Measurements from ENCODE around the gene PTPRN2. TPM values are rescaled to one million over a fixed set of nuclear protein-coding genes. Genes with fewer than 3 reads are reported as not detected.

The PTPRN2 gene
- total RNA-seq, 1 experiment from 2014 or later, result 1.2 TPM

GRCh38 chr7:157892751-157893523, 694.7 kb downstream of the PTPRN2 start:
- Histone ChIP-seq H3K36me3 (no peaks in the 10 kb centered on the region), H3K27me3 (replicated peaks) (no peaks in the 10 kb centered on the region), H3K27ac (no peak overlapping the region), H3K4me3 (no peak overlapping the region), H3K9me3 (replicated peaks) (peaks cover 3% of the 10 kb centered on the region; the same call in 1 of the 2 replicates), H3K4me1 (replicated peaks) (no peaks in the 10 kb centered on the region)
- no peak for DNase-seq (ENCODE audit: low read depth in 1 of 2, low spot score in 2 of 2)

GRCh38 chr7:157890921-157891401, 696.7 kb downstream of the PTPRN2 start:
- Histone ChIP-seq H3K36me3 (no peaks in the 10 kb centered on the region), H3K4me3 (no peak overlapping the region), H3K27me3 (replicated peaks) (no peaks in the 10 kb centered on the region), H3K4me1 (replicated peaks) (no peaks in the 10 kb centered on the region), H3K9me3 (replicated peaks) (0 out of 2 replicates have a peak, but pooled peaks cover 6% of the 10 kb centered on the region), H3K27ac (no peak overlapping the region)
- no peak for DNase-seq (ENCODE audit: low read depth in 1 of 2, low spot score in 2 of 2)

DNA sequence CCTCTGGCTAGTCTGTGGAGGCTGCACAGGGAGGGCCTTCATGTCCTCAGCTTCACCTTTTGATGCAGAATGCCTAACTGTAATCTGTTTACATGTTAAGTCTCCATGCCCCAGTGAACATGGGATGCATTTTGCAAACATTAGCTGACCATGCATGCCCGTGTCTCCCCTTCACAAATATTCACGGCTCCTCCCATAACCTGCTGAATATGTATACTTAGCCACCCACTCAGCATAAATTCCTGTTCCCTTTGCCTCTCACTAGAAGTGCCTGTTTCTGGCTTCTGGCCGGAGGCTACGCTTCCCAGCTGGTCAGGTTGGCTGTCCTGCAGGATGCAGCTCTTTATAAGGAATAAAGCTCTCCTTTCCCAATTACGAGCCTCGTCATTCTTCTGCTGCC, 698.1 kb downstream of the PTPRN2 start:
- no peaks in the 10 kb centered on the region for H3K36me3 ChIP-seq
- H3K4me1 ChIP-seq (replicated peaks), result no peaks in the 10 kb centered on the region
- H3K27me3 ChIP-seq (replicated peaks), result no peaks in the 10 kb centered on the region
- H3K4me3 ChIP-seq, result no peak overlapping the region
- peaks cover 6% of the 10 kb centered on the region; the same call in 1 of the 2 replicates for H3K9me3 ChIP-seq (replicated peaks)
- no peak for DNase-seq (ENCODE audit: low read depth in 1 of 2, low spot score in 2 of 2)
- no peak overlapping the region for H3K27ac ChIP-seq

- H3K4me3 ChIP-seq, result no peak overlapping the region
Measured at GRCh38 chr7:157888579-157888978, 699.0 kb downstream of the PTPRN2 start.

GRCh38 chr7:157887400-157887799, 700.2 kb downstream of the PTPRN2 start:
- Histone ChIP-seq H3K27ac (no peak overlapping the region), H3K4me3 (no peak overlapping the region), H3K4me1 (replicated peaks) (no peaks in the 10 kb centered on the region), H3K36me3 (no peaks in the 10 kb centered on the region), H3K9me3 (replicated peaks) (peaks cover 3% of the 10 kb centered on the region; the same call in 1 of the 2 replicates), H3K27me3 (replicated peaks) (no peaks in the 10 kb centered on the region)
- DNase-seq (ENCODE audit: low read depth in 1 of 2, low spot score in 2 of 2), result no peak

More at GRCh38 chr7:157888579-157888978, 699.0 kb downstream of the PTPRN2 start:
- Histone ChIP-seq H3K9me3 (replicated peaks) (peaks cover 6% of the 10 kb centered on the region; the same call in 1 of the 2 replicates), H3K4me1 (replicated peaks) (no peaks in the 10 kb centered on the region), H3K27ac (no peak overlapping the region), H3K27me3 (replicated peaks) (no peaks in the 10 kb centered on the region), H3K36me3 (no peaks in the 10 kb centered on the region)
- no peak for DNase-seq (ENCODE audit: low read depth in 1 of 2, low spot score in 2 of 2)

DNA sequence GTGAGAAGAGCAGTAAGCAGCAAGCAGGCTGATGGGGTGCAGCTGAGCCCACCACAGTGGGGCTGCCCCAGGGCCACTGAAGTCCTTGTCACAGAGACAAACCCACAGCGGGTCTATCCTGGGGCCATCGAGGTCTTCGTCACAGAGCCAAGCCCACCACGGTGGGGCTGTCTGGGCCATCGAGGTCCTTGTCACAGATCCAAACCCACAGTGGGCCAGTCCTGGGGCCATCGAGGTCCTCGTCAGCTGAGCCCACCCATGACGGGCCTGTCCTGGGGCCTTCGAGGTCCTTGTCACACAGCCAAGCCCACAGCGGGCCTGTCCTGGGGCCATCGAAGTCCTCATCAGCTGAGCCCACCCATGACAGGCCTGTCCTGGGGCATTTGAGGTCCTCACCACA, 700.9 kb downstream of the PTPRN2 start:
- Histone ChIP-seq H3K36me3 (no peaks in the 10 kb centered on the region), H3K9me3 (replicated peaks) (peaks cover 3% of the 10 kb centered on the region; the same call in 1 of the 2 replicates), H3K27me3 (replicated peaks) (no peaks in the 10 kb centered on the region)

GRCh38 chr7:157886266-157886665, 701.4 kb downstream of the PTPRN2 start:
- H3K27me3 ChIP-seq (replicated peaks), result no peaks in the 10 kb centered on the region
- H3K36me3 ChIP-seq, result no peaks in the 10 kb centered on the region
- DNase-seq (ENCODE audit: low read depth in 1 of 2, low spot score in 2 of 2), result no peak
- no peaks in the 10 kb centered on the region for H3K4me1 ChIP-seq (replicated peaks)
- H3K4me3 ChIP-seq, result no peak overlapping the region
- H3K27ac ChIP-seq, result no peak overlapping the region
- peaks cover 3% of the 10 kb centered on the region; the same call in 1 of the 2 replicates for H3K9me3 ChIP-seq (replicated peaks)

More for the DNA sequence above, 700.9 kb downstream of the PTPRN2 start:
- Histone ChIP-seq H3K27ac (no peak overlapping the region), H3K4me3 (no peak overlapping the region), H3K4me1 (replicated peaks) (no peaks in the 10 kb centered on the region)
- no peak for DNase-seq (ENCODE audit: low read depth in 1 of 2, low spot score in 2 of 2)

DNA sequence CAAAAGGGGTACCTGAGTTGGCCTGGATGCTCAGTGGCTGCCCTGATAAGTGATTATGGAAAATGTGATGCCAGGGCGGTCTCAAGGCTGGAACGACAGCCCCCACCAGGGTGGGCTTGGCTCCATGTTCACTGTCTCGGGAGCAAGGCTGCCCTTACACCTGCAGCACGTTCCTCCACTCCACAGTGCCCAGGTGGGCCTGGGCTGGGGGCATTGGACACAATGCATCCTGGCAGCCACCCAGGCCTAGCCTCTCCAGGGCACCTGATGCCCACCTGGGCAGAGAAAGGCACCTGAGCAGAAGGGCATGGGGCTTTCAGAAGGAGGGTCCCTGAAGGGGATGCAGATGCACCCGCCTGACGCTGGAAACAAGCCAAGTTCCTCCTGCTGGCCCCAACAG, 702.5 kb downstream of the PTPRN2 start:
- no peak overlapping the region for H3K27ac ChIP-seq
- H3K36me3 ChIP-seq, result no peaks in the 10 kb centered on the region
- DNase-seq (ENCODE audit: low read depth in 1 of 2, low spot score in 2 of 2), result no peak
- no peaks in the 10 kb centered on the region for H3K4me1 ChIP-seq (replicated peaks)
- no peak overlapping the region for H3K4me3 ChIP-seq
- H3K9me3 ChIP-seq (replicated peaks), result peaks cover 3% of the 10 kb centered on the region; the same call in 1 of the 2 replicates
- no peaks in the 10 kb centered on the region for H3K27me3 ChIP-seq (replicated peaks)

DNA sequence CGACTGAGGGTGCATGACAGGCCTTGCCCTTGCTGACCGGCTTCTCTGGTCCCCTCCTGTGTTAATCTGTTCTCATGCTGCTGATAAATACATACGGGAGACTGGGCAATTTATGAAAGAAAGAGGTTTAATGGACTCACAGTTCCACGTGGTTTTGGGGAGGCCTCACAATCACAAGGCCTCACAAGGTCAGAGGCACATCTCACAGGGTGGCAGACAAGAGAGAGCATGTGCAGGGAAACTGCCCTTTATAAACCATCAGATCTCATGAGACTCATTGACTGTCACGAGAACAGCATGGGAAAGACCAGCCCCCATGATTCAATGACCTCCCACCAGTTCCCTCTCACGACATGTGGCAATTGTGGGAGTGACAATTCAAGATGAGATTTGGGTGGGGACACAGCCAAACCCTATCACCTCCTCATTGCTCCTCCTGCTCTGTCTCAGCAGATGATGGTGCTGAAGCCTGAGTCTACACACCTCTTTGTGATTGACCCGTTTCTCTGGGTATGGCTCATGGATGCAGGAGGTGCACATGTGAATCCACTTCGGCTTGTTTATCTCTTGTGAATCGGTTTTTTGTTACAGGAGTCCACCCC, 703.1 kb downstream of the PTPRN2 start:
- DNase-seq (ENCODE audit: low read depth in 1 of 2, low spot score in 2 of 2), result no peak
- no peaks in the 10 kb centered on the region for H3K36me3 ChIP-seq
- no peak overlapping the region for H3K4me3 ChIP-seq
- H3K27me3 ChIP-seq (replicated peaks), result no peaks in the 10 kb centered on the region
- no peak overlapping the region for H3K27ac ChIP-seq
- H3K4me1 ChIP-seq (replicated peaks), result no peaks in the 10 kb centered on the region
- peaks cover 3% of the 10 kb centered on the region; the same call in 1 of the 2 replicates for H3K9me3 ChIP-seq (replicated peaks)

DNA sequence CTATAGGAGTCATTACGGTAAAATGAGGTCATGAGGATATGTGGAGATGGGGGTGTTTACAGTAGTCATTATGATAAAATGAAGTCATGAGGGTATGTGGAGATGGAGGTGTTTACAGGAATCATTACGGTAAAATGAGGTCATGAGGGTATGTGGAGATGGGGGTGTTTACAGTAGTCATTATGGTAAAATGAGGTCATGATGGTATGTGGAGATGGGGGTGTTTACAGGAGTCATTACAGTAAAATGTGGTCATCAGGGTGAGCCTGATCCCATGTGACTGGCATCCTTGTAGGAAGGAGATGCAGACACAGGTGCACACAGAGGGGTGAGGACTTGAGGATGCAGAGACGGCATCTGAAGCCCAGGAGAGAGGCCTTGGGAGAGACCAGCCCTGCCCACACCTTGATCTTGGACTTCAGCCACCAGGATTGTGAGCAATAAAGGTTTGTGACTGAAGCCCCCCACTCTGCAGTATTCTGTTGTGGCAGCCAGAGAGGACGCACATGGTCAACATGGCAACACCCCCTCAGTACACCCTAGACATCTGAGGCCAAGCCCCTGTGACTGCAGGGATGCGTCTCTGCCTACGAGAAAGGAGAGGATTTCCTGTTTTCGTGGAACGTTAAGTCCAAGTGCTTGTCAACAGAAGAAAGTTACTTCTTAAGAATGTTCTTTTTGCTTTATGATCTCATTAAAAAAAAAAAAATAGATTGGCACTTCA, 706.4 kb downstream of the PTPRN2 start:
- no peaks in the 10 kb centered on the region for H3K4me1 ChIP-seq (replicated peaks)
- DNase-seq (ENCODE audit: low read depth in 1 of 2, low spot score in 2 of 2), result no peak
- H3K9me3 ChIP-seq (replicated peaks), result peaks cover 2% of the 10 kb centered on the region; the same call in 1 of the 2 replicates
- no peaks in the 10 kb centered on the region for H3K27me3 ChIP-seq (replicated peaks)
- no peak overlapping the region for H3K4me3 ChIP-seq
- no peaks in the 10 kb centered on the region for H3K36me3 ChIP-seq
- no peak overlapping the region for H3K27ac ChIP-seq

DNA sequence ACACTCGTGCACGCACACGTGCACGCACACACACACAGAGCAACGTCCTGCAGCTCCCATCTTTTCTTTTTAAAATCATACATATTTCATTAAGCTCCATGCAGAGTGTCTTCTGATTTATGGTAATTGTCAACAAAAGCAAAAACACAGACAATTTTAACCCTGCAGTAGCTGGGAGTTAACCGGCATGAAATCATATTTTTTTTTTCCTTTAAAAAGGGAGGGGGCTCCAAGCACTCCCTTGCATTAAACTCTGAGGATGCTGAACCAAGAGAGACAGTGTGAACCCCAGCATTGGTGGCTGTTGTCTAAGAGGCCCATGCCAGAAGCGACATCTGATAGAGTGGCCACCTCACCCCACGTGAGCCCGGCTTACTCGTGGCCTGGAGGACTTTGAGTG, 708.2 kb downstream of the PTPRN2 start:
- H3K27me3 ChIP-seq (replicated peaks), result no peaks in the 10 kb centered on the region
- H3K4me3 ChIP-seq, result no peak overlapping the region
- no peaks in the 10 kb centered on the region for H3K4me1 ChIP-seq (replicated peaks)
- no peak overlapping the region for H3K27ac ChIP-seq
- peaks cover 11% of the 10 kb centered on the region; the same call in 1 of the 2 replicates for H3K9me3 ChIP-seq (replicated peaks)
- DNase-seq (ENCODE audit: low read depth in 1 of 2, low spot score in 2 of 2), result no peak
- H3K36me3 ChIP-seq, result no peaks in the 10 kb centered on the region

GRCh38 chr7:157877298-157878090, 710.1 kb downstream of the PTPRN2 start:
- H3K4me1 ChIP-seq (replicated peaks), result no peaks in the 10 kb centered on the region
- DNase-seq (ENCODE audit: low read depth in 1 of 2, low spot score in 2 of 2), result no peak
- H3K9me3 ChIP-seq (replicated peaks), result peaks cover 18% of the 10 kb centered on the region
- no peak overlapping the region for H3K4me3 ChIP-seq
- H3K27ac ChIP-seq, result no peak overlapping the region
- H3K36me3 ChIP-seq, result no peaks in the 10 kb centered on the region
- no peaks in the 10 kb centered on the region for H3K27me3 ChIP-seq (replicated peaks)
